H1 (cell line): Measurements from ENCODE around the gene RIBC2.

ENCODE experiments used
- CTCF ChIP-seq, 3 experiments: IDR thresholded peaks; 1 replicate in 2 of 3; 2 replicates in 1 of 3; pipeline versions ENCODE4 v1.5.1 to v1.6.1; 2011; ENCODE audit warnings: low read length in 3 of 3, mild to moderate bottlenecking in 3 of 3, inconsistent platforms in 2 of 3, low read depth in 1 of 3, moderate library complexity in 1 of 3; ENCODE audit not compliant: insufficient read depth in 1 of 3; ENCODE audit errors: control extremely low read depth in 1 of 3
- EGR1 ChIP-seq: IDR thresholded peaks from 2 replicates; pipeline ENCODE4 v1.6.1; 2011; ENCODE audit warnings: low read depth, low read length, borderline replicate concordance
- EP300 ChIP-seq, 2 experiments: IDR thresholded peaks; 1 replicate in 1 of 2; 2 replicates in 1 of 2; pipeline ENCODE4 v1.6.1; 2011 to 2012; ENCODE audit warnings: low read depth in 2 of 2, low read length in 2 of 2, mild to moderate bottlenecking in 2 of 2, borderline replicate concordance in 1 of 2, inconsistent platforms in 1 of 2, moderate library complexity in 1 of 2
- PHF8 ChIP-seq: fragments of 200-600 bp; sonication (generic); conservative IDR thresholded peaks from 2 replicates; pipeline ENCODE4 v1.7.1; 2012; ENCODE audit warnings: low read depth, mild to moderate bottlenecking, inconsistent platforms, low read length, moderate library complexity
- SIRT6 ChIP-seq: IDR thresholded peaks from one replicate; pipeline ENCODE4 v1.7.1; 2012; ENCODE audit warnings: low read length, inconsistent platforms

- TF ChIP-seq EP300 (IDR thresholded peaks at IDR 0.05; ENCODE audit: borderline replicate concordance in 1 of 2, low read depth in 2 of 2, low read length in 2 of 2) (no peak), CTCF (IDR thresholded peaks at IDR 0.05; ENCODE audit: control extremely low read depth in 1 of 3, insufficient read depth in 1 of 3, low read depth in 1 of 3, low read length in 3 of 3) (no peak), EGR1 (no peak), PHF8 (no peak), SIRT6 (no peak)
Measured at GRCh38 chr22:45398214-45398613, 15.3 kb upstream of the RIBC2 start.
